Left renal cortex interstitium (tissue), 4 donors: ENCODE data around the gene POTEG. TPM values are rescaled to one million over a fixed set of nuclear protein-coding genes. Genes with fewer than 3 reads are reported as not detected.
"Not testable (repeated sequence)": the region's sequence is repeated elsewhere in the genome, so short reads cannot be mapped to it uniquely, and the experiment has no call there.

Experiments
- DNase-seq, 4 donors: peaks; one replicate each; pipeline ENCODE4 v3.0.0-alpha.2; 2013; ENCODE audit warnings: low read depth in 4 of 4, low spot score in 2 of 4, missing footprints in 1 of 4
- polyA plus RNA-seq, 4 donors: library from polyadenylated mRNA; unstranded; fragments of 120-200 nt; gene quantifications; one replicate each; pipeline ENCODE4 v1.2.1, GENCODE V29; 2013; ENCODE audit not compliant: insufficient read length in 4 of 4

POTEG gene
- polyA plus RNA-seq, 4 donors, result 0.14 TPM; not detected in 3

- not testable (repeated sequence) for DNase-seq
These were observed 54.0 kb downstream of the POTEG start for GRCh38 chr14:19380137-19380536.

DNA sequence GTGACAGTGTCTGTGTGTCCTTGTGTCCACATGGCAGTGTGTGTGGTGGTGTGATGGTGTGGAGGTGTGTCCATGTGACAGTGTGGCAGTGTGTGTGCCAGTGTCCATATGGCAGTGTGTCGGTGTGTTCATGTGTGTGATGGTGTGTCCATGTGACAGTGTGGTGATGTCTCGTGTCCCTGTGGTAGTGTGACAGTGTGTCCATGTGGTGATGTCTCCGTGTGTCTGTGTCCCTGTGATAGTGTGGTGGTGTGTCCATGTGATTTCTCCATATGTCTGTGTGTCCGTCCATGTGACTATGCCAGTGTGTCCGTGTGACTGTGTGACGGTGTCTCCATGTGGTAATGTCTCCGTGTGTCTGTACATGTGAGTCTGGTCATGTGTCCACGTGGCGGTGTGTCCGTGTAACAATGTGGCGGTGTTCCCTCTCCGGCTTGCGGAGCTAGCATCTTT, 59.7 kb downstream of the POTEG start:
- not testable (repeated sequence) for DNase-seq

DNA sequence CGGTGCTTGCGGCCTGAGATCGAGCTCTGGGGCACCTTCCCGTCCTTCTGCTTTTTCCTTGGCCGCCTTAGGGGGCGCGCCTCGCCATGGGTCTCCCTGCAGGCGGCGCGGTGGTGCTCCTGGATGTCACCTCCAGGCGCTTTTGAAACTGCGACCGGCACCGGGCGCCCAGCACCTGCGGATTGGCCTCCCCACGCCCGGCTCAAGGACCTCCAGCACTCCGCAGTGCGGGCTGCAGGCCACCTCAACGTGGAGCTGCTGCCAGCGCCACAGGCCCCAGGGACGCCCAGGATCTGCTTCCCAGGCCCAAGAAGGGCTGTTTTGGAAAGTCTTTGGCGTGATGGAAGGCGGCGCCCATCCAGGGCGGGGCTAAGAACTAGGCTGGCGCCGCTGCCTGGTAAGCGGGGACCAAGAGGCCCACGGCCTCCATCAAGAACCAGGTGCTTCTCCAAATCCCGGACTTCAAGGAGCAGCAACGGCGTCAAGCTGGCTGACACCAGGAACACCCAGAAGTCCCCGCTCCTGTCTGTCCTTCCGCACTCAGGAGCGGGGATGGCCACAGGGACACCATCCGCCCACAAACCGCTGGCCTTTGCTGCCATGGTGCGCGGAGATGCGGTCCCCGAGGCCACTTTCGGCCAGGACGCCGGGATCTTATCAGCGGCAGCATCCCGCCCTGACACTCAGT, 61.2 kb downstream of the POTEG start:
- DNase-seq, result not testable (repeated sequence)

DNA sequence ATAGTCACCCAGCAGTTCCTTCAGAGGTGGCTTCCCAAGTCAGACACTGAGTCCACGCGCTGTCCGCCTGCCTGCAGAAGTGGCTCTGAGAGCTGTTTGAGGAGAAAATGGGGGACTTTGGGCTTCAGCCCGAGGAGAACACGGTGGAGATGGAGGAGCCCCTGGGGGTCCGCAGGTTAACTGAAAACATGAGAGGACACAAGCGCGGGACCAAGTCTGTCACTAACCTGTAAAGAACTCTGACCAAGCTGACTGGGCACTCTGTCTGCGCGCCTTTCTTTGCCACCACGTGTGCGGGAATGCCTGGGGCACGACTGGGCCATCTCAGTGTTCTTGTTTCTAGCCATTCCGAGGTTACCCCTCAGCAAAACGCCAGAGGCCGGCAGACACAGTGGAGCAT, 62.4 kb downstream of the POTEG start:
- not testable (repeated sequence) for DNase-seq

- not testable (repeated sequence) for DNase-seq
These were observed 71.3 kb downstream of the POTEG start for GRCh38 chr14:19362803-19363202.

- DNase-seq, result not testable (repeated sequence)
These were observed 71.8 kb downstream of the POTEG start for GRCh38 chr14:19362323-19362722.

DNA sequence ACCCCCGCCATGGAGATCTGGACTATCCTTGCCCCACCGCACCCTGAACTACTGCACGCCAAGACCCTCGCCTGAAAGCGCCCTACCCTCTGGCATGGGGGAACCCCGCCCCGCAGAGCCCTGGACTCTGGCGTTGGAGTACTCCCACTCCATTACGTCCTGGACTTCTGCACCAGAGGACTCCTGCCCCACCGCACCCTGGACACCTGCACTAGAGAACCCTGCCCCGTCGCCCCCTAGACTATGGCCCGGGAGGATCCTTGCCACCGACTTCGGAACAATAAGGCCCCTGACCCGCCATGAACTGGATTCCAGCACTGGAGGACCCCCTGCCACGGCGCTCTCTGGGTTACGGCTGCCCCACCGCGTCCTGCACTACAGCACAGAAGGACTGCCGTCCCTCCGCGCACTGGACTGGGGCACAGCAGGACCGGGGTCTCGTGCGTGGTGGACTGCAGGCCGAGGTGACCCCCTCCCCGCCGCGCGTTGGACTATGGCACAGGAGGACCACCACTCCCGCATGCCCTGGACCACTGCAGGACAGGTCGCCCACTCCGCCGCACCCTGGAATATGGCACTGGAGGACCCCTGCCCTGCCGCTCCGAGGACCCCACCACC, 72.4 kb downstream of the POTEG start:
- DNase-seq, result not testable (repeated sequence)

GRCh38 chr14:19360937-19361635, 73.1 kb downstream of the POTEG start:
- DNase-seq, result not testable (repeated sequence)
